Measurements from ENCODE around the gene THBD.
A peak's percentile ranks its signal among the peaks of the same experiment; 100 is the strongest.

THBD gene

GRCh38 chr20:23059846-23060245, 10.4 kb upstream of the THBD start:
- H3K4me3 ChIP-seq (ENCODE audit: low read depth, low read length): no peak overlapping the region
- TF ChIP-seq POLR2A (IDR thresholded peaks at IDR 0.05; ENCODE audit: extremely low read depth, insufficient read length): no peak
- TF ChIP-seq MAX (IDR thresholded peaks at IDR 0.05; ENCODE audit: low read depth, low read length): no peak
- TF ChIP-seq MYC (IDR thresholded peaks at IDR 0.05; ENCODE audit: low read depth, low read length): no peak
- no peak for TF ChIP-seq CTCF (IDR thresholded peaks at IDR 0.05; ENCODE audit: low read depth, low read length)
- DNase-seq (ENCODE audit: low read depth): peak; percentile 32

GRCh38 chr20:23059001-23059400, 9.5 kb upstream of the THBD start:
- no peak for TF ChIP-seq POLR2A (IDR thresholded peaks at IDR 0.05; ENCODE audit: extremely low read depth, insufficient read length)
- no peak for TF ChIP-seq CTCF (IDR thresholded peaks at IDR 0.05; ENCODE audit: low read depth, low read length)
- no peak for TF ChIP-seq MYC (IDR thresholded peaks at IDR 0.05; ENCODE audit: low read depth, low read length)
- TF ChIP-seq MAX (IDR thresholded peaks at IDR 0.05; ENCODE audit: low read depth, low read length): no peak
- H3K4me3 ChIP-seq (ENCODE audit: low read depth, low read length): no peak overlapping the region
- no peak for DNase-seq (ENCODE audit: low read depth)

GRCh38 chr20:23058240-23058639, 8.8 kb upstream of the THBD start:
- H3K4me3 ChIP-seq (ENCODE audit: low read depth, low read length): no peak overlapping the region
- no peak for DNase-seq (ENCODE audit: low read depth)
- TF ChIP-seq CTCF (IDR thresholded peaks at IDR 0.05; ENCODE audit: low read depth, low read length) (no peak), POLR2A (IDR thresholded peaks at IDR 0.05; ENCODE audit: extremely low read depth, insufficient read length) (no peak), MYC (IDR thresholded peaks at IDR 0.05; ENCODE audit: low read depth, low read length) (no peak), MAX (IDR thresholded peaks at IDR 0.05; ENCODE audit: low read depth, low read length) (no peak)

- H3K4me3 ChIP-seq (ENCODE audit: low read depth, low read length): no peak overlapping the region
- DNase-seq (ENCODE audit: low read depth): no peak
- TF ChIP-seq MAX (IDR thresholded peaks at IDR 0.05; ENCODE audit: low read depth, low read length): no peak
- TF ChIP-seq POLR2A (IDR thresholded peaks at IDR 0.05; ENCODE audit: extremely low read depth, insufficient read length): no peak
- no peak for TF ChIP-seq MYC (IDR thresholded peaks at IDR 0.05; ENCODE audit: low read depth, low read length)
- no peak for TF ChIP-seq CTCF (IDR thresholded peaks at IDR 0.05; ENCODE audit: low read depth, low read length)
Observed at GRCh38 chr20:23052904-23053303, 3.4 kb upstream of the THBD start.

GRCh38 chr20:23050847-23051627, 1.6 kb upstream of the THBD start:
- peak; percentile 97 for DNase-seq (ENCODE audit: low read depth)
- peak overlapping the region; percentile 78 for H3K4me3 ChIP-seq (ENCODE audit: low read depth, low read length)
- peak; percentile 96 for TF ChIP-seq MYC (IDR thresholded peaks at IDR 0.05; ENCODE audit: low read depth, low read length)
- peak; percentile 44 for TF ChIP-seq POLR2A (IDR thresholded peaks at IDR 0.05; ENCODE audit: extremely low read depth, insufficient read length)
- TF ChIP-seq MAX (IDR thresholded peaks at IDR 0.05; ENCODE audit: low read depth, low read length): peak; percentile 93
- TF ChIP-seq CTCF (IDR thresholded peaks at IDR 0.05; ENCODE audit: low read depth, low read length): peak; percentile 91

All from NB4 (cell line).